ENCODE data around the gene SSH2. TPM values are rescaled to one million over a fixed set of nuclear protein-coding genes. Genes with fewer than 3 reads are reported as not detected.

The SSH2 gene
- total RNA-seq, 2 experiments from 2014 or later: 39.4 to 73.9 TPM

DNA sequence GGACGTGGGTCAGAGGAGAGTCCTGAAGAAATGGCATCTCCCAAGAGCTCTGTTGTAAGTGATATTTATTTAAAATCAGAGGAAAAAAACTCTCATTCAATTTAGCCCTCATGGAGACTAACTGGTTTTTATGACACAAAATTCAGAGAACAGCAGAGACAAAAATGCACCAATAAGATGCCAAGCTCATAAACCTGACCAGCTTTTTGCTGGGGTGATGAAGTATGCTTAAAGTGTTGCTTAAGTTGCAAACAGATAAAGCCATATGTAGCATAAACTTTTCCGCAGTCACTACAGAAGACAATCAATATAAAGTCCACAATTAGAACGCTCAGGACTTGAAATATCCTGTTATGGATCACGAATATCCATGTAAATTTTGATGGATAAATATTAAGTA lies 183.4 kb downstream of the SSH2 start:
- BruUV-seq (replicated peaks): no TSS peak
- no peak for DNase-seq (ENCODE audit: low spot score)
- Histone ChIP-seq H3K36me3 (ENCODE audit: insufficient read depth, low read length) (peaks cover 22% of the 10 kb centered on the region; the same call in 1 of the 2 replicates), H3K4me1 (ENCODE audit: insufficient read depth, low read length, poor library complexity, severe bottlenecking) (peaks cover 24% of the 10 kb centered on the region), H3K9me3 (ENCODE audit: low read length) (no peaks in the 10 kb centered on the region), H3K79me2 (ENCODE audit: insufficient read depth, low read depth, low read length) (peaks cover 33% of the 10 kb centered on the region; the same call in 1 of the 2 replicates), H3K4me2 (ENCODE audit: low read length) (no peak overlapping the region), H3K9me2 (ENCODE audit: insufficient read depth, low read length) (no peaks in the 10 kb centered on the region), H3K4me3 (ENCODE audit: low read depth, low read length, poor library complexity, severe bottlenecking) (no peak overlapping the region), H2AFZ (ENCODE audit: low read length) (no peak overlapping the region), H4K20me1 (ENCODE audit: insufficient read depth, low read length) (peaks cover 9% of the 10 kb centered on the region; the same call in 1 of the 2 replicates), H3K27ac (ENCODE audit: low read depth, low read length, poor library complexity, severe bottlenecking) (no peak overlapping the region)
- POLR2A ChIA-PET: interaction anchor here (0.7 to 1.1 kb wide), 3 partner anchors 14 to 1342 kb away, joined by 4 to 8 read pairs (median 4); no protein-coding TSS in a partner anchor
- intact Hi-C loops (cut with micrococcal nuclease; ENCODE audit: unreplicated experiment): no loop called here
- TF ChIP-seq, protein P1, sequence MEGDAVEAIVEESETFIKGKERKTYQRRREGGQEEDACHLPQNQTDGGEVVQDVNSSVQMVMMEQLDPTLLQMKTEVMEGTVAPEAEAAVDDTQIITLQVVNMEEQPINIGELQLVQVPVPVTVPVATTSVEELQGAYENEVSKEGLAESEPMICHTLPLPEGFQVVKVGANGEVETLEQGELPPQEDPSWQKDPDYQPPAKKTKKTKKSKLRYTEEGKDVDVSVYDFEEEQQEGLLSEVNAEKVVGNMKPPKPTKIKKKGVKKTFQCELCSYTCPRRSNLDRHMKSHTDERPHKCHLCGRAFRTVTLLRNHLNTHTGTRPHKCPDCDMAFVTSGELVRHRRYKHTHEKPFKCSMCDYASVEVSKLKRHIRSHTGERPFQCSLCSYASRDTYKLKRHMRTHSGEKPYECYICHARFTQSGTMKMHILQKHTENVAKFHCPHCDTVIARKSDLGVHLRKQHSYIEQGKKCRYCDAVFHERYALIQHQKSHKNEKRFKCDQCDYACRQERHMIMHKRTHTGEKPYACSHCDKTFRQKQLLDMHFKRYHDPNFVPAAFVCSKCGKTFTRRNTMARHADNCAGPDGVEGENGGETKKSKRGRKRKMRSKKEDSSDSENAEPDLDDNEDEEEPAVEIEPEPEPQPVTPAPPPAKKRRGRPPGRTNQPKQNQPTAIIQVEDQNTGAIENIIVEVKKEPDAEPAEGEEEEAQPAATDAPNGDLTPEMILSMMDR (conservative IDR thresholded peaks at IDR 0.05; ENCODE audit: low read length): no peak
- no peak for TF ChIP-seq EZH2phosphoT487 (IDR thresholded peaks at IDR 0.05; ENCODE audit: borderline replicate concordance, low read depth, low read length)
- CTCF ChIA-PET (ENCODE audit: unreplicated experiment): no interaction called here

DNA sequence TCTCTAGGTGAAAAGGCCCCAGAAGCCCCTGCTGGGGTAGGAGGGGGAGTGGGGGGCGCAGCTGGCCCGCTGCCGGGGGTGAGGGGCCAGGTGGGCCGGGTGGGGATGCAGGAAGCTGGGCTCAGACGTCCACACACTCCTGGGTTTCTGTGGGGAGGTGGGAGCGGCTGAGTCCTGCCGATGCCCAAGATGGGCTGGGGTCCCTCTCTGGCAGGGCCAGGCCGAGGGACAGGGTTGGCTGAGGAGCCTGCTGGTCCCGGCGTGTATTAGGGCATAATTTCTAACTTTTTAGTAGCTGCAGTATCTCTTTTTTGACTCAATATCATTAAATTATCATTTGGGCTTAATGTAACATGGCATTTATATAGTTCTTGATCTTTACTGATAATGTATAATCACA lies 185.9 kb downstream of the SSH2 start:
- intact Hi-C loops (cut with micrococcal nuclease; ENCODE audit: unreplicated experiment): no loop called here
- Histone ChIP-seq H3K36me3 (ENCODE audit: insufficient read depth, low read length) (peaks cover 12% of the 10 kb centered on the region; the same call in 1 of the 2 replicates), H3K9me3 (ENCODE audit: low read length) (no peaks in the 10 kb centered on the region), H2AFZ (ENCODE audit: low read length) (no peak overlapping the region), H4K20me1 (ENCODE audit: insufficient read depth, low read length) (0 out of 2 replicates have a peak, but pooled peaks cover 9% of the 10 kb centered on the region), H3K4me3 (ENCODE audit: low read depth, low read length, poor library complexity, severe bottlenecking) (no peak overlapping the region), H3K27ac (ENCODE audit: low read depth, low read length, poor library complexity, severe bottlenecking) (no peak overlapping the region), H3K4me1 (ENCODE audit: insufficient read depth, low read length, poor library complexity, severe bottlenecking) (peaks cover 38% of the 10 kb centered on the region), H3K4me2 (ENCODE audit: low read length) (no peak overlapping the region), H3K79me2 (ENCODE audit: insufficient read depth, low read depth, low read length) (peaks cover 29% of the 10 kb centered on the region; the same call in 1 of the 2 replicates), H3K9me2 (ENCODE audit: insufficient read depth, low read length) (no peaks in the 10 kb centered on the region)
- POLR2A ChIA-PET: interaction anchor here (0.8 to 2.0 kb wide), 5 partner anchors 9 to 43 kb away, joined by 3 to 8 read pairs (median 4); no protein-coding TSS in a partner anchor
- CTCF ChIA-PET (ENCODE audit: unreplicated experiment): no interaction called here
- no TSS peak for BruUV-seq (replicated peaks)
- TF ChIP-seq, protein P1 (conservative IDR thresholded peaks at IDR 0.05; ENCODE audit: low read length): no peak
- no peak for TF ChIP-seq EZH2phosphoT487 (IDR thresholded peaks at IDR 0.05; ENCODE audit: borderline replicate concordance, low read depth, low read length)
- DNase-seq (ENCODE audit: low spot score): no peak

DNA sequence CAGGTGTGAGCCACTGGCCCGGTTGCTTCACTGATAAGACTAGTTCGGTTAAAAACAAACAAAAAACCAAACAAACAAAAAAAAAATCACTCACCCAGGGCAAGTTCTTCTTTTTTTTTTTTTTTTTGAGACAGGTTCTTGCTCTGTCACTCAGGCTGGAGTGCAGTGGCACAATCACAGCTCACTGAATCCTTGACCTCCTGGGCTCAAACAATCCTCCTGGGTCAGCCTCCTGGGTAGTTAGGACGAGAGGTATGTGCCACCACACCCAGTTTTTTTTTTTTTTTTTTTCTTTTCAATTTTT lies 187.9 kb downstream of the SSH2 start:
- Histone ChIP-seq H3K4me2 (ENCODE audit: low read length) (no peak overlapping the region), H3K9me3 (ENCODE audit: low read length) (no peaks in the 10 kb centered on the region), H3K36me3 (ENCODE audit: insufficient read depth, low read length) (peaks cover 12% of the 10 kb centered on the region; the same call in 1 of the 2 replicates), H3K27ac (ENCODE audit: low read depth, low read length, poor library complexity, severe bottlenecking) (no peak overlapping the region), H2AFZ (ENCODE audit: low read length) (no peak overlapping the region), H4K20me1 (ENCODE audit: insufficient read depth, low read length) (0 out of 2 replicates have a peak, but pooled peaks cover 6% of the 10 kb centered on the region), H3K4me3 (ENCODE audit: low read depth, low read length, poor library complexity, severe bottlenecking) (no peak overlapping the region), H3K9me2 (ENCODE audit: insufficient read depth, low read length) (no peaks in the 10 kb centered on the region), H3K4me1 (ENCODE audit: insufficient read depth, low read length, poor library complexity, severe bottlenecking) (peaks cover 31% of the 10 kb centered on the region), H3K79me2 (ENCODE audit: insufficient read depth, low read depth, low read length) (peaks cover 12% of the 10 kb centered on the region; the same call in 1 of the 2 replicates)
- TF ChIP-seq EZH2phosphoT487 (IDR thresholded peaks at IDR 0.05; ENCODE audit: borderline replicate concordance, low read depth, low read length): no peak
- TF ChIP-seq, protein P1 (conservative IDR thresholded peaks at IDR 0.05; ENCODE audit: low read length): no peak
- ChIA-PET POLR2A (interaction anchor here (1.0 kb wide), 1 partner anchor 21 kb away, joined by 3 read pairs; no protein-coding TSS in a partner anchor), CTCF (ENCODE audit: unreplicated experiment) (no interaction called here)
- intact Hi-C loops (cut with micrococcal nuclease; ENCODE audit: unreplicated experiment): no loop called here
- DNase-seq (ENCODE audit: low spot score): no peak
- no TSS peak for BruUV-seq (replicated peaks)

All from OCI-LY7 (cell line).